Measurements from ENCODE around the gene BSG.

DNA sequence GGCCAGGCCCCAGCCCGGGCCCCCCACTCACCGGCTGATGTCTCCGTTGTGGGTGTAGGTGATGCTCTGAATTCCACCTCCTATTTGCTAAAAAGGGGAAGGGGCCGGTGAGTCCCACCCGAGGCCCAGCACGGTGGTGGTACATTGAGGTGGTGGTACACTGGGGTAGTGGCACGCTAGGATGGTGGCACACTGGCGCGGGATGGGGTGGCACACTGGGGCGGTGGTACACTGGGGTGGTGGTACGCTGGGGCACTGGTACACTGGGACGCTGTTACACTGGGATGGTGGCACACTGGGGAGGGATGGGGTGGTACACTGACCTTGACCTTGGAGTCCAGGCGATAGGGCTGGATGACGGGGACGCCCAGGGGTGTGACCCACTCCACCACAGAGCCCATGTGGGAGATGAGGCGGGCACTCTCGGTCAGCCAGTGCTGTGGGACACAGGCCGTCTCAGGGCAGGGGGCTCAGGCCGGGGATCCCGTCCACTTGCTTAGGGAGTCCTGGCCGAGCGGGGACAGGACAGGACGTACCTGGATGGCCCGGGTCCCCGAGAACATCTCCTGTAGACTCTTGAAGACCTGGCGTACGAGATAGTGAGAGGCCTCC is 46.4 kb downstream of the BSG start:
- no peak for TF ChIP-seq ZBTB21 (tag by site-specific recombination; IDR thresholded peaks at IDR 0.05)
- no peak for TF ChIP-seq ZBTB7A (tag by site-specific recombination; IDR thresholded peaks at IDR 0.05; ENCODE audit: low read depth)
- no peak for TF ChIP-seq CTCF (tag by site-specific recombination; IDR thresholded peaks at IDR 0.05)
- no peak for TF ChIP-seq MYNN (tag by site-specific recombination; IDR thresholded peaks at IDR 0.05; ENCODE audit: borderline replicate concordance)
- TF ChIP-seq KLF16 (tag by site-specific recombination; IDR thresholded peaks at IDR 0.05): no peak
- TF ChIP-seq ATF2 (tag by site-specific recombination; IDR thresholded peaks at IDR 0.05; ENCODE audit: low read depth): no peak
- no peak for TF ChIP-seq ZNF660 (tag by site-specific recombination; IDR thresholded peaks at IDR 0.05)
- no peak for TF ChIP-seq ZNF37A (tag by site-specific recombination; IDR thresholded peaks at IDR 0.05)
- TF ChIP-seq, protein P1, sequence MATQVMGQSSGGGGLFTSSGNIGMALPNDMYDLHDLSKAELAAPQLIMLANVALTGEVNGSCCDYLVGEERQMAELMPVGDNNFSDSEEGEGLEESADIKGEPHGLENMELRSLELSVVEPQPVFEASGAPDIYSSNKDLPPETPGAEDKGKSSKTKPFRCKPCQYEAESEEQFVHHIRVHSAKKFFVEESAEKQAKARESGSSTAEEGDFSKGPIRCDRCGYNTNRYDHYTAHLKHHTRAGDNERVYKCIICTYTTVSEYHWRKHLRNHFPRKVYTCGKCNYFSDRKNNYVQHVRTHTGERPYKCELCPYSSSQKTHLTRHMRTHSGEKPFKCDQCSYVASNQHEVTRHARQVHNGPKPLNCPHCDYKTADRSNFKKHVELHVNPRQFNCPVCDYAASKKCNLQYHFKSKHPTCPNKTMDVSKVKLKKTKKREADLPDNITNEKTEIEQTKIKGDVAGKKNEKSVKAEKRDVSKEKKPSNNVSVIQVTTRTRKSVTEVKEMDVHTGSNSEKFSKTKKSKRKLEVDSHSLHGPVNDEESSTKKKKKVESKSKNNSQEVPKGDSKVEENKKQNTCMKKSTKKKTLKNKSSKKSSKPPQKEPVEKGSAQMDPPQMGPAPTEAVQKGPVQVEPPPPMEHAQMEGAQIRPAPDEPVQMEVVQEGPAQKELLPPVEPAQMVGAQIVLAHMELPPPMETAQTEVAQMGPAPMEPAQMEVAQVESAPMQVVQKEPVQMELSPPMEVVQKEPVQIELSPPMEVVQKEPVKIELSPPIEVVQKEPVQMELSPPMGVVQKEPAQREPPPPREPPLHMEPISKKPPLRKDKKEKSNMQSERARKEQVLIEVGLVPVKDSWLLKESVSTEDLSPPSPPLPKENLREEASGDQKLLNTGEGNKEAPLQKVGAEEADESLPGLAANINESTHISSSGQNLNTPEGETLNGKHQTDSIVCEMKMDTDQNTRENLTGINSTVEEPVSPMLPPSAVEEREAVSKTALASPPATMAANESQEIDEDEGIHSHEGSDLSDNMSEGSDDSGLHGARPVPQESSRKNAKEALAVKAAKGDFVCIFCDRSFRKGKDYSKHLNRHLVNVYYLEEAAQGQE (tag by site-specific recombination; IDR thresholded peaks at IDR 0.05): no peak
- TF ChIP-seq ZBTB1 (tag by site-specific recombination; IDR thresholded peaks at IDR 0.05): no peak
- no peak for TF ChIP-seq ZNF214 (tag by site-specific recombination; IDR thresholded peaks at IDR 0.05; ENCODE audit: borderline replicate concordance)
